OCI-LY1 (cell line): ENCODE data around the gene FASN.

Source experiments
- H2AFZ ChIP-seq: fragments of 200-600 bp; sonication (generic), shearing (Covaris generic); 2 replicates; pipeline ENCODE4 v1.6.0; 2014; ENCODE audit warnings: antibody characterized with exemption, mild to moderate bottlenecking, low read length
- H3F3A ChIP-seq: fragments of 200-600 bp; sonication (generic), shearing (Covaris generic); 2 replicates; pipeline ENCODE4 v1.6.0; 2014; ENCODE audit warnings: mild to moderate bottlenecking, antibody characterized with exemption, low read length, moderate library complexity; ENCODE audit not compliant: insufficient read depth
- H3K27ac ChIP-seq: fragments of 200-600 bp; sonication (generic); 2 replicates; pipeline ENCODE4 v1.5.1; 2014; ENCODE audit warnings: low read length, mixed run types, mild to moderate bottlenecking, low read depth; ENCODE audit not compliant: poor library complexity, severe bottlenecking
- H3K27me3 ChIP-seq: fragments of 200-600 bp; sonication (generic); 2 replicates; pipeline ENCODE4 v1.6.0; 2014; ENCODE audit warnings: antibody characterized with exemption, mild to moderate bottlenecking, low read length, moderate library complexity; ENCODE audit not compliant: insufficient read depth
- H3K36me3 ChIP-seq: fragments of 200-600 bp; sonication (generic); 2 replicates; pipeline ENCODE4 v1.6.1; 2014; ENCODE audit warnings: mild to moderate bottlenecking, antibody characterized with exemption, low read length, moderate library complexity, mixed read lengths; ENCODE audit not compliant: insufficient read depth
- H3K4me1 ChIP-seq: fragments of 200-600 bp; sonication (generic); 2 replicates; pipeline ENCODE4 v1.5.1; 2014; ENCODE audit warnings: mild to moderate bottlenecking, low read length, moderate library complexity; ENCODE audit not compliant: insufficient read depth, severe bottlenecking
- H3K4me2 ChIP-seq: fragments of 200-600 bp; sonication (generic), shearing (Covaris generic); 2 replicates; pipeline ENCODE4 v1.6.1; 2014; ENCODE audit warnings: low read length
- H3K4me3 ChIP-seq: fragments of 200-600 bp; sonication (generic); 2 replicates; pipeline ENCODE4 v1.5.1; 2014; ENCODE audit warnings: low read length, low read depth, mild to moderate bottlenecking, mixed read lengths; ENCODE audit not compliant: poor library complexity, severe bottlenecking
- H3K79me2 ChIP-seq: fragments of 200-600 bp; shearing (Covaris generic); 2 replicates; pipeline ENCODE4 v1.6.1; 2016; ENCODE audit warnings: mixed run types, low read length, mixed read lengths; ENCODE audit not compliant: insufficient read depth
- H3K9ac ChIP-seq: fragments of 200-600 bp; sonication (generic), shearing (Covaris generic); 2 replicates; pipeline ENCODE4 v1.6.1; 2014; ENCODE audit warnings: mild to moderate bottlenecking, low read length, mixed read lengths
- H3K9me2 ChIP-seq: fragments of 200-600 bp; sonication (generic), shearing (Covaris generic); 2 replicates; pipeline ENCODE4 v1.6.1; 2014; ENCODE audit warnings: low read depth, mild to moderate bottlenecking, low read length, mixed read lengths
- H3K9me3 ChIP-seq: fragments of 200-600 bp; shearing (Covaris generic); 2 replicates; pipeline ENCODE4 v1.6.1; 2014; ENCODE audit warnings: low read length, mixed read lengths
- H4K20me1 ChIP-seq: fragments of 200-600 bp; sonication (generic), shearing (Covaris generic); 2 replicates; pipeline ENCODE4 v1.6.0; 2016; ENCODE audit warnings: mild to moderate bottlenecking, low read length; ENCODE audit not compliant: insufficient read depth
- CTCF ChIP-seq: fragments of 200-600 bp; sonication (generic), shearing (Covaris generic); IDR thresholded peaks from 2 replicates; pipeline ENCODE4 v1.5.1; 2017; ENCODE audit warnings: mild to moderate bottlenecking, antibody characterized with exemption, low read length, moderate library complexity, mixed read lengths
- EZH2 ChIP-seq: fragments of 200-600 bp; sonication (generic), shearing (Covaris generic); IDR thresholded peaks from 2 replicates; pipeline ENCODE4 v1.8.0; 2017; ENCODE audit warnings: borderline replicate concordance, mixed run types, mild to moderate bottlenecking, antibody characterized with exemption, low read length, moderate library complexity, mixed read lengths

Gene FASN

GRCh38 chr17:82037889-82038195 is 60.2 kb downstream of the FASN start:
- no peaks in the 10 kb centered on the region for H4K20me1 ChIP-seq
- peak overlapping the region; percentile 22; the same call in 1 of the 2 replicates for H3K9ac ChIP-seq
- no peaks in the 10 kb centered on the region for H3K9me2 ChIP-seq
- no peaks in the 10 kb centered on the region for H3K79me2 ChIP-seq
- H3K9me3 ChIP-seq = no peaks in the 10 kb centered on the region
- TF ChIP-seq CTCF (no peak), EZH2 (no peak)
- no peaks in the 10 kb centered on the region; the same call in 1 of the 2 replicates for H3F3A ChIP-seq
- peak overlapping the region; percentile 80 for H3K4me3 ChIP-seq
- peak overlapping the region; percentile 50; the same call in 1 of the 2 replicates for H2AFZ ChIP-seq
- no peaks in the 10 kb centered on the region for H3K27me3 ChIP-seq
- H3K27ac ChIP-seq = no peak overlapping the region
- peaks cover 20% of the 10 kb centered on the region for H3K4me1 ChIP-seq
- H3K36me3 ChIP-seq = 0 out of 2 replicates have a peak, but pooled peaks cover 6% of the 10 kb centered on the region
- peak overlapping the region; percentile 85 for H3K4me2 ChIP-seq

GRCh38 chr17:82037092-82037888 is 60.7 kb downstream of the FASN start, which contains the start of gene DCXR:
TSS of gene DCXR (minus strand) at chr17:82037697. CDS start at chr17:82037682, 15 bp downstream.
- peak within 1 kb of the TSS; percentile 50; the same call in 1 of the 2 replicates for H2AFZ ChIP-seq
- H3K9ac ChIP-seq = peak within 1 kb of the TSS; percentile 92
- H3K36me3 ChIP-seq = 0 out of 2 replicates have a peak, but pooled peaks cover 6% of the 10 kb centered on the region
- H3K27me3 ChIP-seq = no peaks in the 10 kb centered on the region
- H3K4me3 ChIP-seq = peak within 1 kb of the TSS; percentile 80
- H3K9me2 ChIP-seq = no peaks in the 10 kb centered on the region
- peak; percentile 81 for TF ChIP-seq CTCF
- no peak for TF ChIP-seq EZH2
- peaks cover 24% of the 10 kb centered on the region for H3K4me1 ChIP-seq
- peak within 1 kb of the TSS; percentile 85 for H3K4me2 ChIP-seq
- no peaks in the 10 kb centered on the region for H3K9me3 ChIP-seq
- H3K79me2 ChIP-seq = no peaks in the 10 kb centered on the region
- no peaks in the 10 kb centered on the region; the same call in 1 of the 2 replicates for H3F3A ChIP-seq
- no peak within 1 kb of the TSS for H3K27ac ChIP-seq
- H4K20me1 ChIP-seq = no peaks in the 10 kb centered on the region

GRCh38 chr17:82036634-82037091 is 61.4 kb downstream of the FASN start:
- Histone ChIP-seq H3K9ac (peak overlapping the region; percentile 92), H3F3A (no peaks in the 10 kb centered on the region; the same call in 1 of the 2 replicates), H3K27ac (no peak overlapping the region), H3K9me3 (no peaks in the 10 kb centered on the region), H2AFZ (no peak overlapping the region), H3K4me1 (peaks cover 28% of the 10 kb centered on the region), H4K20me1 (no peaks in the 10 kb centered on the region), H3K79me2 (no peaks in the 10 kb centered on the region), H3K36me3 (0 out of 2 replicates have a peak, but pooled peaks cover 6% of the 10 kb centered on the region), H3K27me3 (no peaks in the 10 kb centered on the region), H3K4me3 (peak overlapping the region; percentile 80), H3K4me2 (peak overlapping the region; percentile 85), H3K9me2 (no peaks in the 10 kb centered on the region)
- TF ChIP-seq CTCF = no peak
- TF ChIP-seq EZH2 = no peak
